HG03469 (cell line): ENCODE data around the gene PEX5.
"Not testable (repeated sequence)": the region's sequence is repeated elsewhere in the genome, so short reads cannot be mapped to it uniquely, and the experiment has no call there.

Experiments
- ATAC-seq: cut with Tn5 transposase; IDR thresholded peaks from one replicate; pipeline ENCODE4 v1.9.1; 2021; ENCODE audit warnings: mild to moderate bottlenecking, moderate library complexity, moderate number of reproducible peaks; ENCODE audit not compliant: unreplicated experiment

The PEX5 gene

GRCh38 chr12:7158781-7159609 is 30.5 kb upstream of the PEX5 start:
- no peak for ATAC-seq

- ATAC-seq = no peak
Measured at GRCh38 chr12:7160183-7160582, 29.3 kb upstream of the PEX5 start.

DNA sequence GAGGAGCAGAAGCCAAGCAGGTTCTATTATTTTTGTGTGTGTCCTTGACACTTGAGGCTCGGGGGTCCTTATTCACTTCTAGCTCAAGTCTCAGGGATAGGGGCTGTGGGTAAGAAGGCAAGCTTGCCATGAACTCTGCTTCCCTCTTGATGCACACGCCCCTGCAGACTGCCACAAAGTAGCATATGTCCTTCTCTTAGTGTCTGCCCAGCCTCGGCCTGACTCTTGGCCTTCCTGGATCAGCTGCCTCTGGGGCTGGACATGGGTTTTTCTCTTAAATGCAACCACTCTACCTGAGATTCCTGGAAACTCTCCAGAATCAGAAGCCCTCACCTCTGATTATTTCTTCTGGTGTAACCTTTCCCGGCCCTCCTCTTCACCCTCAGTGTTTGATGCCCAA is 28.2 kb upstream of the PEX5 start:
- ATAC-seq = no peak

- no peak for ATAC-seq
Measured at GRCh38 chr12:7161811-7162210, 27.7 kb upstream of the PEX5 start.

DNA sequence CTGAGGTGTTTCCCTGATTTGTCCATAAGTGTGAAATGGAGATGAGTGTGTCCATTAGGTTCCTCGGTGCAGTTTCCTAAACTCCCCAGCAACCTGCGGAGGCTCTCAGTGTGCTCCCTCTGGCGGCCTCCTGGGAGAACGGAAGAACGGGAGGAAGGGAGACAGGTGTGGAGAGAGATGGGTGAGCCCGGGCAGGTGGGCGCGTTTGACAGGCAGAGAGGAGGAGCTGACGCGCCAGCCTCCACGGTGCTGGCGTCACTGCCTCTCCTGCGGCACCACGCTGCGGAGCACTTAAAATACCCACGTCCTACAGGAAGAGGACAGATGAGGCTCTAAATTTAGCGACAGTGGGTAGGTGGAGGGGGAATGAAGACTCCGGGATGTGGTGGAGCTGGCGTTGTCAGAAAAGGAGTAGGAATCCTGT is 26.8 kb upstream of the PEX5 start:
- ATAC-seq = no peak

DNA sequence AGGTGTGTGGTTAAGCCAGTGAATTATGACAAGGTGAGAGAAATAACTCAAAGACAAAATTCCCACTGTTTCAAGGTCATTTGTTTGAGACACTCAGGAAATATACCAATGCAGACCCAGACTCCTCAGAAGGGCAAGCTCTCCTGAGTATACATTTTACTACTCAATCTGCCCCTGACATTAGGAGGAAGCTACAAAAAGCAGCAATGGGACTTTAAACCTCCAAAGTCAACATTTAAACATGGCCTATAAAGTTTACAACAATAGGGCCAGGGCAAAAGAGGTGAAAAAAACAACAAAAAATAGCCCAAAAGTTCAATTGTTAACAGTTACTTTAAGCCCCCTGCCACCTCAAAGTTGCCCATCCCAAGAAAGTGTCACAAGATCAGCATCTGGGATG is 19.5 kb upstream of the PEX5 start:
- no peak for ATAC-seq

GRCh38 chr12:7171854-7172253 is 17.6 kb upstream of the PEX5 start:
- ATAC-seq = no peak

- no peak for ATAC-seq
Measured at GRCh38 chr12:7175493-7175892, 14.0 kb upstream of the PEX5 start.

- ATAC-seq = no peak
Measured at GRCh38 chr12:7176595-7176994, 12.9 kb upstream of the PEX5 start.

DNA sequence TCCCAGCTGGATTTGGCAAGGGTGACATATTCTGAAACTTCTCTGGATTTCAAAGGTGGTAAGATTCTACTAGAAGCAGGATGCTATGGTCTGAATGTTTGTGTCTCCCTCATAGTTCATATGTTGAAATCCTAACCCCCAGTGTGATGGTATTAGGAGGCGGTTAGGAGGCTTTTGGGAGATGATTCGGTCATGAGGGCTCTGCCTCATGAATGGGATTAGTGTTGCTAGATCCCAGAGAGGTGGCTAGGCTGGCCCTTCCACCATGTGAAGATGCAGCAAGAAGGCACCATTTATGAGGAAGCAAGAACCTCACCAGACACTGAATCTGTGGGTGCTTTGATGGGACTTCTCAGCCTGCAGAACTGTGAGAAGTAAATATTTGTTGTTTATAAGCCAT is 11.0 kb upstream of the PEX5 start:
- ATAC-seq = no peak

DNA sequence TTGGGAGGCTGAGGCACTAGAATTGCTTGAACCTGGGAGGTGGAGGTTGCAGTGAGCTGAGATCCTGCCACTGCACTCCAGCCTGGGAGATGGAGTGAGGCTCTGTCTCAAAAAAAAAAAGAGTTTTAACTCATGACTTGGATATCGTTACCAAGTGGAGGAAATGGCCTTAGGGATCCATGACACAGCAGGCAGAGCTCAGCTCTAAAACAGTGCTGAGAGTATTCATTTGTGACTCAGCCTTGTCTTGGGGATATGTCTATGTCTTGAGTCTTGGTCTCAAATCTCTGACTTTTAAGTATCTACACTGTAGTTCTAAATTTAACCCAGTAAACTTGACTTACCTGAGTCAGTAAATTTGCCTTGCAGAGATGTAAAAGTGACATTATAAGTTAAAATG is 8.8 kb upstream of the PEX5 start:
- no peak for ATAC-seq

GRCh38 chr12:7186058-7186457 is 3.4 kb upstream of the PEX5 start:
- ATAC-seq = not testable (repeated sequence)

- ATAC-seq = no peak
Measured at GRCh38 chr12:7188562-7189397, 706 bp upstream of the PEX5 start.

- ATAC-seq = no peak
Measured at GRCh38 chr12:7190268-7191055, 976 bp downstream of the PEX5 start.

DNA sequence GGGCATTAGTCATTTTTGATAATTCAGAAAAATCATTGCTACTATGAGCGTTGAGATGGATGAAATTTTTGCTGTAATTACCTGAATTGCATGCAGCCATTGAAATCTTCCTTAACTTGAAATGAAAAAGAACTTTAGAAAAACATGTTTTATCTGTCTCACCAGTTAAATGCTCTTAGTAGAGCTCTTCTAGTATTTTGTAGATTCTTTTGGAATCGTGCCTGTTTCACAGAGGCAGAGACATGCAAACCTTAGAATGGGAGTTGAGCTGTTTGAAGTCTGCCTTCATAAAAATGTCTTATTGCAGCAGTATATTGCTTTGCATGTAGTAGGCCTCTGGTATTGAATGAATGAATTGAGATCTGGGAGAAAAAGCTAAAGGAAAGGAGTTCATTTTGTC is 4.2 kb downstream of the PEX5 start:
- no peak for ATAC-seq

DNA sequence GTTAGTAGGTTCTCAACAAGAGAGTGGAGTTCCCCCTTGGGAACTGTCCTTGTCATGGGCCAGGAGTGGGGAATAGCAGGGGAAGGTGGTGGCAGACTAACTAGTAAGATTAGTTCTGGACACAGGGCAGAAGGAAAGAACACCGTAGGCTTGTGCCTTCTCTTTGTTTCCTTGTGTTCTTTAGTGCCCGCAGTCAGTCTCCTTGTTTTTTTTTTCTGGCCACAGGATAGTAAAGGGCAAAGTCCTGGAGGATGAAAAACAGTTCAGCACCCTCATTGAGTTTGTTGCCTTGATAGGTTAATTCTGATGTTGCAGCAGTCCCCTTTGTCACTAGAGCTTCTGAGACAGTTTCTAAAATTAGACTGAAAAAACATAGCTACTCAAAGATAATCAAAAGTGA is 8.4 kb downstream of the PEX5 start:
- no peak for ATAC-seq

DNA sequence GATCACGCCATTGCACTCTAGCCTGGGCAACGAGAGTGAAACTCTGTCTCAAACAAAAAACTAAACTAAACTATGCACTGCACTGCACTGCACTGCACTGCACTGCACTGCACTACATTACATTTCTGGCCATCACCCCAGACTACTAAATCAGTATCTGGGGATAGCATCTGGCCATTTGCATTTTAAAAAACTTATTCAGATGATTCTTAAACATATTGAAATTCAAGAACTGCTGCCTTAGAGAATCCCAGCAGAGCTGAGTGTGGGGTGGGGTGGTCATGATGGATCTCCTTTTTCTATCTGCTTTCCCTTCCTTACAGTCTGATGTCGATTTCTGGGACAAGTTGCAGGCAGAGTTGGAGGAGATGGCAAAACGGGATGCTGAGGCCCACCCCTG is 13.6 kb downstream of the PEX5 start:
- no peak for ATAC-seq

DNA sequence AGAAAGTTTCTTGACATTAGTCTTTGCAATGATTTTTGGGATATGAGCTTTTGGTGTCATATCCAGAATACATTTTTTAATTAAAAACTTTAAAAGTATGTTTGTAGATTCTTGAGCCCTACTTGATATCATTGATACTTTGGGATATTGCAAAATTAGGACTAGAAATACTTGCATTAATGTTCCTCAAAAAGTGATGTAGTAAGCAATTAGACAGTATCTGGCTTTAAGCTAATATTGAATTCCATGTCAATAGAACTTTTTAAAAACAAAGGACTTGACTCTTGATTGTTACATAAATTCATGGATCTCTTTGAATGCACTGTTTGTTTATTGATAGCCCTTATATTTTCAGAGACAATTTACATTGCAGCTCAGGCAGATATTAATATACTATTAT is 15.6 kb downstream of the PEX5 start:
- ATAC-seq = no peak

DNA sequence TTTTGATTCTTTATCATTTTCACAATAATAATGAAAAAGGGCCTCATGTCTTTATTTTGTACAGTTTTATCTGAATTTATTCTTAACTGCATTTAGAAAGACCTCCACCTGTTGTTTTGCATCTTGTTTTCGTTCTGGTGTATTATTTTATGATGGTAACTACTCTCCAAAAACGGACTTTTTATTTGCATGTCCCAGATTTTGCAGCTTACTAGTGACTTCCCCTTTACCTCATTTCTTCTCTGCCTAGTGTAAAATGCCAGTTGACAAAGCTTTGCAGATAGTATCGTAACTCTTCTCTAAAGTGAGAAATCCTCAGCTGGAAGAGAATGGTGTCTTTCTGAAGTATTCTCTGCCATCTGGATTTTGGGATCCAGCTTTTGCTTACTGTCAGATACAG is 17.2 kb downstream of the PEX5 start:
- ATAC-seq = no peak

GRCh38 chr12:7207866-7208625 is 18.6 kb downstream of the PEX5 start:
- no peak for ATAC-seq

GRCh38 chr12:7209958-7210357 is 20.5 kb downstream of the PEX5 start:
- ATAC-seq = no peak
